Measurements from ENCODE around the gene BCLAF1. TPM values are rescaled to one million over a fixed set of nuclear protein-coding genes. Genes with fewer than 3 reads are reported as not detected.

Gene BCLAF1
- total and polyA plus RNA-seq, 9 of the 15 experiments (the other 6 are each of a cell fraction or from before 2014, with no cell fraction given): 65.4 to 286 (median 165) TPM

- TF ChIP-seq PHF20 (IDR thresholded peaks at IDR 0.05; ENCODE audit: partially characterized antibody): no peak
- TF ChIP-seq CGGBP1 (CRISPR knock-in tag; IDR thresholded peaks at IDR 0.05): no peak
- TF ChIP-seq HOXB6 (CRISPR knock-in tag; IDR thresholded peaks at IDR 0.05; ENCODE audit: borderline replicate concordance): no peak
- TF ChIP-seq PYGO2 (tag; IDR thresholded peaks at IDR 0.05): no peak
- TF ChIP-seq ZEB2 (IDR thresholded peaks at IDR 0.05): no peak
- TF ChIP-seq ZNF830 (CRISPR knock-in tag; IDR thresholded peaks at IDR 0.05): no peak
- TF ChIP-seq ATF3 (IDR thresholded peaks at IDR 0.05): no peak; the same call in 1 of the 2 replicates
- TF ChIP-seq ATF3 (CRISPR knock-in tag; conservative IDR thresholded peaks at IDR 0.05): peak; percentile 91; the same call in 1 of the 2 replicates
- TF ChIP-seq, protein P1, sequence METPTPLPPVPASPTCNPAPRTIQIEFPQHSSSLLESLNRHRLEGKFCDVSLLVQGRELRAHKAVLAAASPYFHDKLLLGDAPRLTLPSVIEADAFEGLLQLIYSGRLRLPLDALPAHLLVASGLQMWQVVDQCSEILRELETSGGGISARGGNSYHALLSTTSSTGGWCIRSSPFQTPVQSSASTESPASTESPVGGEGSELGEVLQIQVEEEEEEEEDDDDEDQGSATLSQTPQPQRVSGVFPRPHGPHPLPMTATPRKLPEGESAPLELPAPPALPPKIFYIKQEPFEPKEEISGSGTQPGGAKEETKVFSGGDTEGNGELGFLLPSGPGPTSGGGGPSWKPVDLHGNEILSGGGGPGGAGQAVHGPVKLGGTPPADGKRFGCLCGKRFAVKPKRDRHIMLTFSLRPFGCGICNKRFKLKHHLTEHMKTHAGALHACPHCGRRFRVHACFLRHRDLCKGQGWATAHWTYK (CRISPR knock-in tag; IDR thresholded peaks at IDR 0.05): no peak
- TF ChIP-seq L3MBTL2 (IDR thresholded peaks at IDR 0.05): peak; percentile 69
- TF ChIP-seq, protein P2, sequence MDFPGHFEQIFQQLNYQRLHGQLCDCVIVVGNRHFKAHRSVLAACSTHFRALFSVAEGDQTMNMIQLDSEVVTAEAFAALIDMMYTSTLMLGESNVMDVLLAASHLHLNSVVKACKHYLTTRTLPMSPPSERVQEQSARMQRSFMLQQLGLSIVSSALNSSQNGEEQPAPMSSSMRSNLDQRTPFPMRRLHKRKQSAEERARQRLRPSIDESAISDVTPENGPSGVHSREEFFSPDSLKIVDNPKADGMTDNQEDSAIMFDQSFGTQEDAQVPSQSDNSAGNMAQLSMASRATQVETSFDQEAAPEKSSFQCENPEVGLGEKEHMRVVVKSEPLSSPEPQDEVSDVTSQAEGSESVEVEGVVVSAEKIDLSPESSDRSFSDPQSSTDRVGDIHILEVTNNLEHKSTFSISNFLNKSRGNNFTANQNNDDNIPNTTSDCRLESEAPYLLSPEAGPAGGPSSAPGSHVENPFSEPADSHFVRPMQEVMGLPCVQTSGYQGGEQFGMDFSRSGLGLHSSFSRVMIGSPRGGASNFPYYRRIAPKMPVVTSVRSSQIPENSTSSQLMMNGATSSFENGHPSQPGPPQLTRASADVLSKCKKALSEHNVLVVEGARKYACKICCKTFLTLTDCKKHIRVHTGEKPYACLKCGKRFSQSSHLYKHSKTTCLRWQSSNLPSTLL (IDR thresholded peaks at IDR 0.05): no peak
- no peak for TF ChIP-seq PCBP1 (IDR thresholded peaks at IDR 0.05; ENCODE audit: low read depth, low read length, poor library complexity, severe bottlenecking)
- peak; percentile 88 for TF ChIP-seq ETV1 (tag; conservative IDR thresholded peaks at IDR 0.05; ENCODE audit: low read depth)
- no peak for TF ChIP-seq HDAC1 (IDR thresholded peaks at IDR 0.05)
- TF ChIP-seq NBN (IDR thresholded peaks at IDR 0.05; ENCODE audit: low read depth): no peak
- TF ChIP-seq HDAC8 (tag; IDR thresholded peaks at IDR 0.05): no peak
- 0 out of 2 replicates have a peak, but pooled peaks have one; percentile 10 for TF ChIP-seq HNRNPL (IDR thresholded peaks at IDR 0.05; ENCODE audit: low read depth, low read length)
- TF ChIP-seq ZNF717 (CRISPR knock-in tag; IDR thresholded peaks at IDR 0.05): no peak
- TF ChIP-seq SMAD4 (CRISPR knock-in tag; conservative IDR thresholded peaks at IDR 0.05): no peak
- peak; percentile 57; the same call in 1 of the 2 replicates for TF ChIP-seq MYNN (IDR thresholded peaks at IDR 0.05)
- TF ChIP-seq MYNN (CRISPR knock-in tag; IDR thresholded peaks at IDR 0.05): no peak
- no peak for TF ChIP-seq SMAD2 (IDR thresholded peaks at IDR 0.05; ENCODE audit: low read depth, low read length)
- TF ChIP-seq KAT2B (IDR thresholded peaks at IDR 0.05; ENCODE audit: low read depth, low read length): no peak
- TF ChIP-seq CHD1 (IDR thresholded peaks at IDR 0.05; ENCODE audit: low read length): no peak
- no peak for TF ChIP-seq ZNF217 (CRISPR knock-in tag; IDR thresholded peaks at IDR 0.05)
- no peak for TF ChIP-seq NFE2 (IDR thresholded peaks at IDR 0.05; ENCODE audit: low read depth)
- no peak for TF ChIP-seq NCOA6 (IDR thresholded peaks at IDR 0.05)
These were observed 864 bp upstream of the BCLAF1 start (continued) for GRCh38 chr6:136290410-136291010.
